Neural cell (in vitro differentiated cells): ENCODE data around the gene TBXA2R. TPM values are rescaled to one million over a fixed set of nuclear protein-coding genes. Genes with fewer than 3 reads are reported as not detected.

Experiments
- H2AFZ ChIP-seq: fragments of 200-600, 300-800 bp; sonication (generic), shearing (Covaris generic); 2 replicates; pipeline ENCODE4 v1.6.0; 2014; ENCODE audit warnings: low read depth, mild to moderate bottlenecking, antibody characterized with exemption, low read length, moderate library complexity
- H3F3A ChIP-seq: fragments of 200-600 bp; shearing (Covaris generic); 2 replicates; pipeline ENCODE4 v1.6.1; 2016; ENCODE audit warnings: mild to moderate bottlenecking, moderate library complexity, mixed read lengths, antibody characterized with exemption, low read length; ENCODE audit not compliant: insufficient read depth, poor library complexity, severe bottlenecking
- H3K27ac ChIP-seq: fragments of 200-600, 300-800 bp; sonication (generic), shearing (Covaris generic); 2 replicates; pipeline ENCODE4 v1.5.1; 2014; ENCODE audit warnings: mild to moderate bottlenecking, low read length, moderate library complexity
- H3K27me3 ChIP-seq: fragments of 300-800, 200-600 bp; sonication (generic), shearing (Covaris generic); 2 replicates; pipeline ENCODE4 v1.6.0; 2014; ENCODE audit warnings: mild to moderate bottlenecking, low read depth, low read length, moderate library complexity; ENCODE audit not compliant: insufficient read depth
- H3K36me3 ChIP-seq: fragments of 300-800, 200-600 bp; sonication (generic), shearing (Covaris generic); 2 replicates; pipeline ENCODE4 v1.5.1; 2014; ENCODE audit warnings: mild to moderate bottlenecking, antibody characterized with exemption, low read length, moderate library complexity; ENCODE audit not compliant: insufficient read depth
- H3K4me2 ChIP-seq: fragments of 300-800, 200-600 bp; sonication (generic), shearing (Covaris generic); 2 replicates; pipeline ENCODE4 v1.6.0; 2014; ENCODE audit warnings: mild to moderate bottlenecking, low read length
- H3K4me3 ChIP-seq: fragments of 300-800, 200-600 bp; sonication (generic), shearing (Covaris generic); 2 replicates; pipeline ENCODE4 v1.5.1; 2014; ENCODE audit warnings: mild to moderate bottlenecking, low read length, moderate library complexity
- H3K79me2 ChIP-seq: fragments of 200-600 bp; shearing (Covaris generic); replicated peaks from 2 replicates; pipeline ENCODE4 v1.6.0; 2014; ENCODE audit warnings: mild to moderate bottlenecking, low read length, moderate library complexity; ENCODE audit not compliant: insufficient read depth
- H3K9ac ChIP-seq: fragments of 300-800, 200-600 bp; sonication (generic), shearing (Covaris generic); 2 replicates; pipeline ENCODE4 v1.6.1; 2016; ENCODE audit warnings: mild to moderate bottlenecking, low read length, mixed read lengths
- H3K9me2 ChIP-seq: fragments of 200-600 bp; shearing (Covaris generic); 2 replicates; pipeline ENCODE4 v1.6.1; 2016; ENCODE audit warnings: mild to moderate bottlenecking, low read length, mixed read lengths; ENCODE audit not compliant: insufficient read depth
- H3K9me3 ChIP-seq: fragments of 200-600, 300-800 bp; sonication (generic), shearing (Covaris generic); 2 replicates; pipeline ENCODE4 v1.6.1; 2016; ENCODE audit warnings: mild to moderate bottlenecking, mixed run types, low read length, moderate library complexity, mixed read lengths
- H4K20me1 ChIP-seq: fragments of 200-600 bp; shearing (Covaris generic); 2 replicates; pipeline ENCODE4 v1.6.1; 2016; ENCODE audit warnings: mild to moderate bottlenecking, mixed run types; ENCODE audit not compliant: insufficient read depth
- CTCF ChIP-seq: fragments of 450-650 bp; IDR thresholded peaks from 2 replicates; pipeline ENCODE4 v1.5.1; 2014; ENCODE audit warnings: antibody characterized with exemption, mild to moderate bottlenecking, moderate library complexity; ENCODE audit not compliant: poor library complexity, severe bottlenecking
- EP300 ChIP-seq: fragments of 450-650 bp; conservative IDR thresholded peaks from 2 replicates; pipeline ENCODE4 v1.6.1; 2014; ENCODE audit warnings: antibody characterized with exemption, mild to moderate bottlenecking, moderate library complexity; ENCODE audit not compliant: poor library complexity, severe bottlenecking
- EZH2 ChIP-seq: fragments of 200-600, 300-800 bp; shearing (Covaris generic), sonication (generic); IDR thresholded peaks from 2 replicates; pipeline ENCODE4 v1.6.1; 2014; ENCODE audit warnings: antibody characterized with exemption, low read length, borderline replicate concordance, mild to moderate bottlenecking; ENCODE audit not compliant: insufficient read depth, poor library complexity, severe bottlenecking
- MXI1 ChIP-seq: fragments of 450-650 bp; conservative IDR thresholded peaks from 2 replicates; pipeline ENCODE4 v1.6.1; 2014; ENCODE audit warnings: antibody characterized with exemption, mild to moderate bottlenecking; ENCODE audit not compliant: poor library complexity, severe bottlenecking
- POLR2AphosphoS5 ChIP-seq: IDR thresholded peaks from 2 replicates; pipeline ENCODE4 v1.6.1; 2012
- RAD21 ChIP-seq: fragments of 450-650 bp; conservative IDR thresholded peaks from 2 replicates; pipeline ENCODE4 v1.6.1; 2014; ENCODE audit warnings: antibody characterized with exemption, mild to moderate bottlenecking, moderate library complexity
- REST ChIP-seq: IDR thresholded peaks from 2 replicates; pipeline ENCODE4 v1.6.1; 2012; ENCODE audit warnings: borderline replicate concordance
- SMC3 ChIP-seq: fragments of 450-650 bp; conservative IDR thresholded peaks from 2 replicates; pipeline ENCODE4 v1.6.1; 2014; ENCODE audit warnings: antibody characterized with exemption, mild to moderate bottlenecking, moderate library complexity; ENCODE audit not compliant: poor library complexity
- TAF1 ChIP-seq: IDR thresholded peaks from 2 replicates; pipeline ENCODE4 v1.6.1; 2012; ENCODE audit warnings: low read depth
- polyA plus RNA-seq: library from polyadenylated mRNA; depleted of rRNA; stranded (reverse); fragments of >200 nt; gene quantifications from 2 replicates; pipeline ENCODE4 v1.2.3, GENCODE V29; 2014

TBXA2R gene
- polyA plus RNA-seq, 1 donor from 2014 or later, result not detected

GRCh38 chr19:3608079-3608641 lies 1.5 kb upstream of the TBXA2R start:
- no peaks in the 10 kb centered on the region for H3K9me2 ChIP-seq
- no peak overlapping the region for H3K9ac ChIP-seq
- H3K9me3 ChIP-seq, result no peaks in the 10 kb centered on the region
- no peaks in the 10 kb centered on the region for H3K79me2 ChIP-seq
- TF ChIP-seq SMC3 (no peak), REST (no peak), POLR2AphosphoS5 (no peak), EP300 (no peak), RAD21 (no peak)
- no peaks in the 10 kb centered on the region for H3K36me3 ChIP-seq
- H3K27ac ChIP-seq, result no peak overlapping the region
- H3K4me2 ChIP-seq, result no peak overlapping the region
- H4K20me1 ChIP-seq, result no peaks in the 10 kb centered on the region
- no peaks in the 10 kb centered on the region for H3F3A ChIP-seq
- peaks cover 32% of the 10 kb centered on the region for H3K27me3 ChIP-seq
- H2AFZ ChIP-seq, result no peak overlapping the region
- H3K4me3 ChIP-seq, result no peak overlapping the region

- Histone ChIP-seq H3K27ac (no peak overlapping the region), H3F3A (no peaks in the 10 kb centered on the region), H4K20me1 (no peaks in the 10 kb centered on the region), H3K79me2 (no peaks in the 10 kb centered on the region), H3K27me3 (peaks cover 32% of the 10 kb centered on the region), H3K9me3 (no peaks in the 10 kb centered on the region), H3K36me3 (no peaks in the 10 kb centered on the region), H2AFZ (no peak overlapping the region), H3K9ac (no peak overlapping the region), H3K4me2 (no peak overlapping the region), H3K9me2 (no peaks in the 10 kb centered on the region), H3K4me3 (no peak overlapping the region)
- TF ChIP-seq REST (no peak), RAD21 (no peak), SMC3 (no peak), POLR2AphosphoS5 (no peak), EP300 (no peak), EZH2 (no peak), TAF1 (no peak), CTCF (no peak), MXI1 (no peak)
Observed at GRCh38 chr19:3607303-3608078, 816 bp upstream of the TBXA2R start.
